Inferior parietal cortex (tissue), 1 donor: ENCODE measurements around the gene CYB561.

ENCODE experiments used
- DNase-seq: peaks from one replicate; pipeline ENCODE4 v3.0.0-alpha.2; 2016; ENCODE audit errors: extremely low spot score

The CYB561 gene

GRCh38 chr17:63451150-63451549, 5.0 kb upstream of the CYB561 start:
- no peak for DNase-seq

GRCh38 chr17:63450551-63450950, 4.4 kb upstream of the CYB561 start:
- no peak for DNase-seq

DNA sequence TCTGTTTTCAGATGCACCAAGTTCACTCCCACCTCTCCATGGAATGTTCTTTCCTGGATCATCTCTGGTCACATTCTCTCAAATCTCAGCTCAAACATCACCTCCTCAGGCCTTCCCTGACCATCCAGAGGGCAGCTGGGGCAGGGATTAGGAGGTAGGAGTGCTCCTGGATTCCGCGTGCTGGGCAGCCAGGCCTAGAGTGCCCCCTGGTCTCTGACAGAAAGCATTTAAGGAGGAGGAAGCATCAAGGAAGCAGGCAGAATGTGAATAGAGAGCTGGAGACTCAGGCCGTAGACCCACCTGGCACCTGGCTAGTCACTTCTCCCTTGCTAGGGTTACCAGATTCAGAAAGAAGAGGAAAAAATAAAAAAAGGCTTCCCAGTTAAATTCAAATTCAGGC, 2.5 kb upstream of the CYB561 start:
- no peak for DNase-seq

DNA sequence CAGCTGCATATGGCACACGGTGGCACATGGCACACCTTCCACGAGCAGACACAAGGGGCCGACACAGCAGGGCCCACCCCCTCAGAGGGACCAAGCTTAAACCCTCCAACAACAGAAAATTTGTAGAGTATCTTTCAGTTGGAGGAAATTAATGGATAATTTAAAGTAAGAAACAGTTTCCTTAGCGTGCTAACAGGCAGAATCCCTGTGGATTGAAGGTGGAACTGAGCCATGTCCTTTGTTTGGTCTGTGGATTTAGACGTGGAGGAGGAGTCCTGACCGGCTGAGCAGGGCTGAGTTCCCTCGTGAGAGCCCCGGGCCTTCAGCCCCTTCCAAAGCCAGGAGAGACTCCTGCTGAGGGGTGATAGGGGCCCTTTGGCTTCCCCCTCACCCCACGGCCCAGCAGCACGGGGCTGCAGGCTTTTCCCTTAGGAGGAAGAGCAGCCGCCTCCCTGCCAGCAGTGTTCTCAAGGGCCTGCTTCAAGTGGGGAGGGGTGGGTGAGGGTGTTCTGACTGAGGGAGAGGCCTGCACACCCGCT, 1.4 kb upstream of the CYB561 start:
- no peak for DNase-seq

DNA sequence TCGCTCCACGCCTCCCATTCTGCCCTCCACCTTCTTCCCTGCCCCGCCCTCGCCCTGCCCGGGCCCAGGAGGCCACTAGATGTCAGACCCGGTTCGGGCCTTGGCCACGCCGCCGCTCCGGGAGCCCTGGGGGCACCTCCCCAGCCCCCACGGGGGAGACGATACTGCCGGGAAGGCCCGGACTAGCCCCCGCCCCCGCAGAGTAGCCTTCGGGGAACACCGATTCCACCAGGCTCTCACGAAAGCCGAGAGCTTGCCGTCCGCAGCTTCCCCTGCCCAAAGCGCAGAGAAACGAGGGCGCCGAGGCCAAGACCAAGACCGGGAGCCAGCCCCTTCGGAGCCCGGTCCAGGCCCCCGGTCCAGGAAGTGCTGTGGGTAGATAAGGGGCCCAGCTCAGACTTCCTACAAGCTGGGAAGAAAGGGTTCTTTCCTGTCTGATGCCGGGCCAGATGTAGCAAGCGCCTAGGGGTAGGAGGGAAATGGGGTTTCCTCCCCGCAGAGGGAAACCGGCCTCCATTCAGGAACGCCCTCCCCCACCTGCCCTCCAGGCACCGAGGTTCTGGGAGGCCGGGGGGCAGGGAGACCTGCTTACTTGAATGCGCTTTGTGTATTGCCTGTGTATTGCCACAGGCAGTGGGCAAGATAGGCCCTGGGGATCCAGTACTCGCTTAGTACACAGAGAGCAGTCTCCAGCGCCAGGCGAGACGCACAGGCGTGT, 806 bp upstream of the CYB561 start:
- DNase-seq: no peak

DNA sequence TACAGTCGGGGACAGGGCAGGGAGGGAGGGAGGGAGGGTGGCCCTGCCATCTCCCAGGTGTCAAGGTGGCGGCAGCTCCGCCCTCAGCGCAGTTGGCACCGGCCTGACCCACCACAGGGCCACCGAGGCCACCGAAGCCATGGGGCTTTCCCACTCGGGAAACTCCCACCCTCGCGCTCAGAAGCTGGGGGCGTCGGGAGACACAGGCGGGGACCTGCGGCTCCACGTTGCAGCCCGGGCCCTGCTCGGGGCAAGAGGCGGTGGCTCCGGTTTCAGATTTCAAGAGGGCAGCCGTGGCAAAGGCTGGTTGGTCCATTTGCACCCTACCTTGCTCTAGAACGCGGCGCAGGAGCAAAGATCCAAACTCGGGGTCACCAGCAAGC, 544 bp downstream of the CYB561 start:
- DNase-seq: no peak

DNA sequence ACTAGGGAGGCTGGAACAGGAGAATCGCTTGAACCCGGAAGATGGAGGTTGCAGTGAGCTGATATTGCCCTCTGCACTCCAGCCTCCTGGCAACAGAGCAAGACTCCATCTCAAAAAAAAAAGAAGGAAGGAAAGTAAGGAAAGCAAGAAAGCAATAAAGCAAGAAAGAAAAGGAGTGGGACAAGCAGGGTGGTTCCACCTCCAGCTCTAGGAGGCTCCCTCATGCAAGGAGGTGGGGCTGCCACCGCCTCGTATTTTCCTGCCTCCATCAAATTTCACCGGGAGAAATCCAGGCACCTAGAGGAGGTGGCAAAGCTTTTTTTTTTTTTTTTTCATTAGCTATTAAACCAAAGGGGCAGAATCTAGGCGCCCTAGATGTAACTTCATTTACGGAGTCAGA, 1.0 kb downstream of the CYB561 start:
- no peak for DNase-seq

DNA sequence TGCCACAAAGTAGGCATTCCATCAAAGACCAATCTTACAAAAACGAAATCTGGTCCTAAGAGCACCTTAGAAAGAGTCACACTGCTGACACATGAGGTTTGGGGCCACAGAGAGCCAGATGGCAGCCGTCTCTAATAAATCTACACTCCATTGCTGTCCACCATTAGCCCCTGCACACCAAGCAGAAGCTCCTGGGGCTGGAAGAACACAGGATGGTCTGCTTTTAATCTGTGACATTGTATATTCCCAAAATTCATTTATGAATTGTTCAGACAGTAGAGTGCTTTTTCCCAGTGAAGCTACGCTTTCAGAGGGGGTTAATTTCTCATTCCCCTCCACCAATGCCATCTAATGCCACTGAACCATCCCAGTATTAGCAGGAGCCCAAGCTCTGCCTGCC, 1.6 kb downstream of the CYB561 start:
- DNase-seq: no peak

- no peak for DNase-seq
These were observed 3.1 kb downstream of the CYB561 start for GRCh38 chr17:63443053-63443452.

DNA sequence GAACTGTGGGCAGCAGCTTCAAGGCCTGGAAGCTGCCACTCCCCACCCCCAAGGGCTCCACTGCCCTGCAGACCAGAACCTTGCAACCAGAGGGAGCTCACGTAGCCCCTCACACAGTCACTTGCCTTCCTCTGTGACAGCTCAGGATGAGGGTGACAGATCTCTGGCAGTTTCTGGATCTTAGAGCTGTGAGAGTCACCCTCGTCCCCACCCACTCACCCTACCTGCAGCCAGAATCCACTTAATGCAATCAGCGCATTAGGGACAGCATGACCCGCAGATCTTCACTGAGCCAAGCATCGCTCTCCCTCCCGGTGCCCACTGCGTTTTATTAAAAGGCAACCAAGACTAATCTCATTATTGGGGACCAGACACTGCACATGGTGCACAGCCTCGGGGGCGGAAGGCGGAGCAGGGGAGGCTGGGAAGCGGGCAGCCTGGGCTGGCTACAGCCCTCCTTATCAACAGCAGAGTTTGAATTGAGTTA, 3.5 kb downstream of the CYB561 start:
- DNase-seq: no peak

- DNase-seq: no peak
These were observed 4.0 kb downstream of the CYB561 start for GRCh38 chr17:63442074-63442473.

GRCh38 chr17:63441654-63442053, 4.5 kb downstream of the CYB561 start:
- DNase-seq: no peak

DNA sequence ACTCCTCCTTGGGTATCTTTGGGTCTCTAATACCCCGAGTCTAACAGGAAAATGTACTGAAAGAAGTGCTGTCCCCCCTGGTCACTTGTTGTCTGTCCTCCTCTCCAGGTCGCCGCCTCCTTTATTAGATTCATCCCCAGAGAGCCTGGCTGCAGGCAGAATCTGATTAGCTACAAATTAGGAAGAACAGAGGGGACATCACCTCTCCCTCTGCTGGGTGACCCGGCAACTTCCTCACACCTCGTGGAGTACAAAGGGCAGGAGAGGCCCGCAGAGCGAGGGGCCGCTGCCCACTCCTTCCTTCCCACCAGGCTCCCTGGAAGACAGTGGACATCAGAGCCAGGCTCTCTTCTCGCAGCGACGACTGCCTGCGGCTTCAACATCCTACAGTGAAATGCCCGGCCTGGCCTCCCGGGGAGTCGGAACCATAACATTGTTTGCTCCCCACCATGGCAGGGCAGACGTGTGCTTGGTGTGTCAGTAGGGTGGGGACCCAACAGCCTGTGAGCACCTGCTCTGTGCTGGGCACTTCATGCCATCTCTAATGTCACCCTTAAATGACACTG, 5.3 kb downstream of the CYB561 start:
- DNase-seq: no peak

- DNase-seq: no peak
These were observed 5.9 kb downstream of the CYB561 start for GRCh38 chr17:63440127-63440769.

- DNase-seq: no peak
These were observed 6.4 kb downstream of the CYB561 start for GRCh38 chr17:63439687-63440086.

- DNase-seq: no peak
These were observed 7.7 kb downstream of the CYB561 start for GRCh38 chr17:63438092-63439051.

DNA sequence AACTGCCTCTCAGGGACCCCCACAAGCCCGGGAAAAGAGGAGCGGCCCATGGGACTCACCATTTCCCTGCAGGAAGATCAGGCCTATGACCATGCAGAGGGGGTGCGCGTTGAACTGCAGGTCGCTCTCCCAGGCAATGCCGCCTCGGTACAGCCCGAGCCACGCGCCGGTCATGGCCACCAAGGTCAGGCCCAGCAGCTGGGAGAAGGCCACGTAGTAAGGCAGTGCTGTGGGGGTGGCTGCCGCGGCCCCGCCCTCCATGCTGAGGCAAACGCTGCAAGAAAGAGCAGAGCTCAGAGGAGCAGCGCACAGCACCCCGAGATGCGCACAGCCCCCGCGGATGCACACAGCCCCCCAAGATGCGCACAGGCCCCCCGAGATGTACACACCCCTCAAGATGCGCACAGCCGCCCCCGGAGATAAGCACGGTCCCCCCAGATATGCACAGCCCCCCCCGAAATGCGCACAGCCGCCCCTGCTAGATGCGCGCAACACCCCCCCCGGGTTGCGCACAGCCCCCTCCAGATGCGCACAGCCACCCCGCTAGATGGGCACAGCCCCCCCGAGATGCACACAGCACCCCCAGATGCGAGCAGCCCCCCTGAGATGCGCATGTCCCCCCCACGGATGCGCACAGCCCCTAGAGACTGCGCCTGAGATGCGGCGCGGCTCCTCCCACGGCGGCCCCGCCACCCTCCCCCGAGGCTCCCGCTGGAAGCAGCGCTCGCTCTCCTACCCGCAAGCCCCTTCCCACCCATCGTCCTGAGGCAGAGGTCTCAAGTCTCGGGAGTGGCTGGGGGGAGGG, 8.6 kb downstream of the CYB561 start:
- no peak for DNase-seq

- DNase-seq: no peak
These were observed 9.5 kb downstream of the CYB561 start for GRCh38 chr17:63436523-63437110.

GRCh38 chr17:63435681-63436522, 10.2 kb downstream of the CYB561 start:
- DNase-seq: no peak
